Measurements from ENCODE around the gene CRACDL. TPM values are rescaled to one million over a fixed set of nuclear protein-coding genes. Genes with fewer than 3 reads are reported as not detected.

The CRACDL gene
- total RNA-seq, 4 donors from 2014 or later: 7.2 to 19.0 (median 15.4) TPM

DNA sequence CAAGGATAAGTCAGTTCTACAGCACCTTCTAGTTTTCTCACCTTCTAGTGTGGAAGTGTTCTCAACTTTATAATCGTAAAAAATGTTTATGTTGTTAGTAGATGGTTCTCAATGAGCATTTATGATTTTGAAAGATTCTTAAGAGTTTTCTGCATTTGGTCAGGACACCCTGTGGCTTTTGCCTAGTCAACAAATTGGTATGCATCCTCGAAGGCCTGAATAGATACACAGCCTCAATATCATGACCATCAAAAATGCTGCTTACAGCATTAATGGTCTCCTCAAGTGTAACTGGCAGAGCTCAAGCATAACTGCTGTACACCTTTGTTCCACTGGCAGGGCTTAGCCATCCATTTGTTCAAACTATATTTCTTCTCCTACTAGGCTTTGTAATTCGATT lies 96.7 kb downstream of the CRACDL start:
- Histone ChIP-seq H3K4me3 (no peak overlapping the region), H3K27me3 (no peaks in the 10 kb centered on the region), H3K4me1 (no peaks in the 10 kb centered on the region), H3K36me3 (no peaks in the 10 kb centered on the region), H3K27ac (no peak overlapping the region), H3K9me3 (peaks cover 0 to 2% (median 0%) of the 10 kb centered on the region in 4 donors)
- TF ChIP-seq EP300 (IDR thresholded peaks at IDR 0.05) (no peak), CTCF (IDR thresholded peaks at IDR 0.05) (no peak), POLR2A (IDR thresholded peaks at IDR 0.05) (no peak)
- no peak for DNase-seq (ENCODE audit: low spot score in 2 of 2)
- 50 to 72% methylated on average over 3 of the region's 3 CpGs for WGBS, 2 donors

DNA sequence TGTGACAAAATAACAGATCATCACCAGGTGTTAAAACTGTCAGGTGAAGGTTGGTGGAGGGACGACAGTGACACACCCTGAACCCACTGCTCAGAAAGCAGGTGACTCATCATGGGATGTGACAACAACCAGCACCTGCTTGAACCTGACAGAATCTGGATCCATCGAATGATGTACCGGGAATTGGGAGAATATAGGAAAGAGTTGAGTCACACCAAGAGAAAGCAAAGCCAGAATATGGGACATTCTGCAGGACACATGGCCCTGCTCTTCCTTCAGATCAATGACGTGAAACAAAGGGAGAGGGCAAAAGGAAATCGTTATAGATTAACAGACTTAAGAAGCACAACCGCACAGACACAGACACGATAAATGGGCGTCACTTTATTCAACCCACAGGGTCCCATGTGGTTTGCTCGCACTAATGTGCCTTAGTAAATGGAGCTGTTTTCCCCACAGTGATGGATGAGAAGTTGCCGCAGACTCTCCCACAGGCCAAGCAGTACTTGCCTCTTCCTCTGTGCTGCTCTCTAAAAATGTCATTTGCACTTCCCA lies 100.1 kb downstream of the CRACDL start:
- H3K27ac ChIP-seq: no peak overlapping the region
- H3K36me3 ChIP-seq: no peaks in the 10 kb centered on the region
- H3K27me3 ChIP-seq: no peaks in the 10 kb centered on the region
- TF ChIP-seq CTCF (IDR thresholded peaks at IDR 0.05) (no peak), POLR2A (IDR thresholded peaks at IDR 0.05) (no peak), EP300 (IDR thresholded peaks at IDR 0.05) (no peak)
- peaks cover 0 to 2% (median 0%) of the 10 kb centered on the region in 4 donors for H3K9me3 ChIP-seq
- DNase-seq (ENCODE audit: low spot score in 2 of 2): no peak
- 76 to 79% methylated on average over 10 of the region's 10 CpGs for WGBS, 2 donors
- no peaks in the 10 kb centered on the region for H3K4me1 ChIP-seq
- no peak overlapping the region for H3K4me3 ChIP-seq

DNA sequence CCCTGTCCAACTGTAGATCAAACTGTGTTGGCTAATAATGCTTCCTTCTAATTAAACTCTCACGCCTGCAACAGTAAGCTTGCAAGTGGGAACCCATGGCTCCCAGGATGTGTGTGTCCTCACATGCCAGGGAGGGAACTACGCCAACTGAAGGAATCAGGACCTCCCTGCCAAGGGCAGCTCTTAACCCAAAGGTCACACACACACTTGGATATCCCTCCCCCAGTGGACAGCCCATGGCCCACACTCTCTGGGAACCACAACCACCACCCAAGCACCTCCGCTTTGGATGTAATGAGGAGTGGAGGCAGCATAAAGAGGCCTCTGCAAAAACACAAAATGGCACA lies 102.1 kb downstream of the CRACDL start:
- 86 to 93% methylated on average over 2 to 3 of the region's 3 CpGs for whole genome bisulfite sequencing, 2 donors
- no peaks in the 10 kb centered on the region for H3K27me3 ChIP-seq
- TF ChIP-seq POLR2A (IDR thresholded peaks at IDR 0.05) (no peak), EP300 (IDR thresholded peaks at IDR 0.05) (no peak), CTCF (IDR thresholded peaks at IDR 0.05) (no peak)
- H3K36me3 ChIP-seq: no peaks in the 10 kb centered on the region
- no peaks in the 10 kb centered on the region for H3K9me3 ChIP-seq
- no peak overlapping the region for H3K4me3 ChIP-seq
- DNase-seq (ENCODE audit: low spot score in 2 of 2): no peak
- no peak overlapping the region for H3K27ac ChIP-seq
- no peaks in the 10 kb centered on the region for H3K4me1 ChIP-seq

DNA sequence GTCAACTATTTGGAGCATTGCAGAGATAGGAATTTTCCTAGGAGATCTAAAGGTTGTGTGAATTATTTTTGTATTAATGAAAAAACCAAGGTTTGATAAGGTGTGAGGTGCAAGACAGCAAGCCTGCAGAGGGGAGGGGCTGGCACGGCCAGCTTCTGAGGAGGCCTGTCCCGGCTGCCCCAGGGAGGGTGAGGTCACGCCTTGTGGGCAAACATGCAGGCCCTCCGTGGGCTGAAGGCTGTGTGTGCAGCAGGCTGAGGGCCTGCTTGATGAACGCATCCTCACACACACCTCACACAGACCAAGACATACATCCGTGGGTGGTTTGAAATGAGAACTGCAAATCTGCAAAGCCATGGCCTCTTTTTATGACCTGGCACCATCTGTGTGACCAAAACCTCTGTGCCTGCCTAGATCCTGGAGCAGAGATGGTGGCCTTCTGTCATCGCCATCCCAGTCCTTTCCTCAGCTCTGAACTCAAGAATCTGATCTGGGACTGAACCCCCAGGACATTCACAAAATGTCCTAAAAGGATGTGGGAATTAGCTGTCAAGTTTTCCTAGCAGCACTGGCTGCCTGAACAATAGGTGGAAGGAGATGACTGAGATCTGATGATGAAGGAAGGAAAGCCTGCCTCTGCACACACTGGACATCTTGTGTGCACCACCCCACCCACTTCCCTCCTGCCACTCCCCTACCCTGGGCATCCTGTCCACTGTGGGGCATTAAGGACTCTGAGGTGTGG lies 102.7 kb downstream of the CRACDL start:
- WGBS, 2 donors: 63 to 65% methylated on average over 7 of the region's 7 CpGs
- DNase-seq (ENCODE audit: low spot score in 2 of 2): no peak

More for the DNA sequence above, 102.7 kb downstream of the CRACDL start:
- Histone ChIP-seq H3K4me3 (no peak overlapping the region), H3K9me3 (no peaks in the 10 kb centered on the region), H3K27me3 (no peaks in the 10 kb centered on the region), H3K36me3 (no peaks in the 10 kb centered on the region), H3K27ac (no peak overlapping the region), H3K4me1 (no peaks in the 10 kb centered on the region)
- no peak for TF ChIP-seq CTCF (IDR thresholded peaks at IDR 0.05)
- TF ChIP-seq EP300 (IDR thresholded peaks at IDR 0.05): peak in 1 of 2 donors; percentile 45
